Transverse colon (tissue), 4 donors: ENCODE results near the gene LSM12. TPM values are rescaled to one million over a fixed set of nuclear protein-coding genes. Genes with fewer than 3 reads are reported as not detected.

Source experiments
- DNase-seq: peaks from one replicate; pipeline ENCODE4 v3.0.0-alpha.2; 2019
- H3K27ac ChIP-seq, 4 donors: fragments of 200-600 bp; sonication (generic); 2 replicates each; pipeline ENCODE4 v1.5.1; 2016 to 2018; ENCODE audit warnings: inconsistent platforms in 4 of 4
- H3K27me3 ChIP-seq: fragments of 200-600 bp; sonication (generic); 2 replicates; pipeline ENCODE4 v1.5.1; 2017; ENCODE audit warnings: inconsistent platforms
- H3K36me3 ChIP-seq, 4 donors: fragments of 200-600 bp; sonication (generic); 2 replicates each; pipeline ENCODE4 v1.5.1; 2017 to 2019; ENCODE audit warnings: inconsistent platforms in 4 of 4
- H3K4me1 ChIP-seq, 4 donors: fragments of 200-600 bp; sonication (generic); 2 replicates each; pipeline ENCODE4 v1.5.1; 2017 to 2020; ENCODE audit warnings: inconsistent platforms in 4 of 4
- H3K4me3 ChIP-seq, 4 donors: fragments of 200-600 bp; sonication (generic); 1 replicate in 1 of 4; 2 replicates in 3 of 4; pipeline versions ENCODE4 v1.5.1 to v1.6.1; 2017 to 2019; ENCODE audit warnings: inconsistent platforms in 4 of 4
- H3K9me3 ChIP-seq, 2 donors: fragments of 200-600 bp; sonication (generic); 2 replicates each; pipeline ENCODE4 v1.5.1; 2017 to 2019; ENCODE audit warnings: inconsistent platforms in 2 of 2
- CTCF ChIP-seq, 5 experiments: fragments of 200-600 bp in 3 of 5; fragments of 450-650 bp in 2 of 5; sonication (generic) in 3 of 5; IDR thresholded peaks; 1 replicate in 2 of 5; 2 replicates in 3 of 5; pipeline ENCODE4 v1.5.1; 2016 to 2017; ENCODE audit warnings: antibody characterized with exemption in 5 of 5, inconsistent platforms in 3 of 5, mild to moderate bottlenecking in 2 of 5, moderate library complexity in 1 of 5
- EP300 ChIP-seq: sonication (generic); formaldehyde crosslinking; IDR thresholded peaks from one replicate; pipeline ENCODE4 v1.6.1; 2017; ENCODE audit warnings: antibody characterized with exemption, low read depth
- POLR2A ChIP-seq: fragments of 450-650 bp; IDR thresholded peaks from one replicate; pipeline ENCODE4 v1.6.1; 2016; ENCODE audit warnings: antibody characterized with exemption, mild to moderate bottlenecking, moderate library complexity
- POLR2AphosphoS5 ChIP-seq, 3 donors: sonication (generic); formaldehyde crosslinking; IDR thresholded peaks; one replicate each; pipeline ENCODE4 v1.6.1; 2016; ENCODE audit warnings: antibody characterized with exemption in 3 of 3
- WGBS, 2 donors: methylation state at CpG; one replicate each; pipeline ENCODE4 v1.1.5; 2018; ENCODE audit warnings: low coverage in 1 of 2; 5-methylcytosine and 5-hydroxymethylcytosine counted together
- in situ Hi-C, 4 donors: fragments of 200-750 bp; cut with MboI; loops; one replicate each; pipeline versions ENCODE4 v1.15.0 to v1.15.1; 2017; ENCODE audit warnings: low sequenced_read_pairs in 3 of 4, low pct_ligation_motif_present in 1 of 4, low pct_unique_long_range_greater_than_20kb in 1 of 4
- intact Hi-C: fragments of 100-400 bp; cut with DNase I; formaldehyde crosslinking; loops from one replicate; pipeline ENCODE4 v1.15.1; 2023; ENCODE audit warnings: low total_unique reads
- total RNA-seq, 4 donors: library from RNA; depleted of rRNA; stranded (reverse); fragments of >200 nt; gene quantifications; one replicate each; pipeline ENCODE4 v1.1.0, GENCODE V29; 2016

The LSM12 gene
- total RNA-seq, 4 donors from 2014 or later = 5.4 to 29.2 (median 22.9) TPM

- 73 to 75% methylated on average over 4 to 10 of the region's 10 CpGs for WGBS, 2 donors
- no peaks in the 10 kb centered on the region for H3K36me3 ChIP-seq
- peaks cover 46 to 60% (median 50%) of the 10 kb centered on the region in 4 donors for H3K4me1 ChIP-seq
- H3K9me3 ChIP-seq = no peaks in the 10 kb centered on the region
- H3K27me3 ChIP-seq = no peaks in the 10 kb centered on the region
- peak overlapping the region in 3 of 4 donors; percentile 12 to 39 (median 27) for H3K4me3 ChIP-seq
- no peak for DNase-seq
- in situ Hi-C loops (no loop called here), intact Hi-C loops (no loop called here)
- peak overlapping the region; percentile 77 to 94 (median 87) for H3K27ac ChIP-seq
- no peak for TF ChIP-seq POLR2A
Observed at GRCh38 chr17:44110011-44110686, 43.7 kb upstream of the LSM12 start.

GRCh38 chr17:44109312-44109630, 42.8 kb upstream of the LSM12 start:
- Histone ChIP-seq H3K4me3 (no peak overlapping the region), H3K27ac (peak overlapping the region; percentile 77 to 94 (median 87)), H3K9me3 (no peaks in the 10 kb centered on the region), H3K4me1 (peaks cover 46 to 60% (median 50%) of the 10 kb centered on the region in 4 donors), H3K27me3 (no peaks in the 10 kb centered on the region), H3K36me3 (no peaks in the 10 kb centered on the region)
- in situ Hi-C loops = no loop called here
- WGBS, 2 donors = 64% methylated on average over 4 of the region's 4 CpGs; no CpG with 5 or more reads in 1 of the 2 donors
- TF ChIP-seq EP300 = no peak
- TF ChIP-seq POLR2A = no peak
- intact Hi-C loops = no loop called here
- no peak for DNase-seq

GRCh38 chr17:44108440-44109311, 42.2 kb upstream of the LSM12 start:
- no peaks in the 10 kb centered on the region for H3K36me3 ChIP-seq
- peak; percentile 79 for DNase-seq
- H3K27ac ChIP-seq = peak overlapping the region; percentile 77 to 94 (median 87)
- WGBS, 2 donors = 57 to 61% methylated on average over 5 to 16 of the region's 16 CpGs
- intact Hi-C loops = no loop called here
- in situ Hi-C loops = no loop called here
- no peaks in the 10 kb centered on the region for H3K9me3 ChIP-seq
- no peaks in the 10 kb centered on the region for H3K27me3 ChIP-seq
- H3K4me3 ChIP-seq = no peak overlapping the region
- H3K4me1 ChIP-seq = peaks cover 46 to 63% (median 50%) of the 10 kb centered on the region in 4 donors
- TF ChIP-seq POLR2AphosphoS5 (IDR thresholded peaks at IDR 0.05) = peak; percentile 62 to 65 (median 63)
- TF ChIP-seq EP300 = no peak

GRCh38 chr17:44106801-44107200, 40.3 kb upstream of the LSM12 start:
- in situ Hi-C loops = no loop called here
- TF ChIP-seq CTCF (IDR thresholded peaks at IDR 0.05) = no peak
- no peak for TF ChIP-seq POLR2AphosphoS5 (IDR thresholded peaks at IDR 0.05)
- TF ChIP-seq POLR2A = no peak
- TF ChIP-seq EP300 = no peak

GRCh38 chr17:44105941-44106340, 39.5 kb upstream of the LSM12 start:
- Histone ChIP-seq H3K9me3 (no peaks in the 10 kb centered on the region), H3K4me3 (no peak overlapping the region), H3K36me3 (no peaks in the 10 kb centered on the region), H3K4me1 (peaks cover 34 to 46% (median 34%) of the 10 kb centered on the region in 4 donors), H3K27me3 (no peaks in the 10 kb centered on the region), H3K27ac (no peak overlapping the region)
- no peak for DNase-seq
- in situ Hi-C loops (no loop called here), intact Hi-C loops (no loop called here)
- 74 to 100% methylated on average over 1 to 3 of the region's 3 CpGs for WGBS, 2 donors
- TF ChIP-seq CTCF (IDR thresholded peaks at IDR 0.05) (no peak), EP300 (no peak), POLR2AphosphoS5 (IDR thresholded peaks at IDR 0.05) (no peak), POLR2A (no peak)

More at GRCh38 chr17:44106801-44107200, 40.3 kb upstream of the LSM12 start:
- Histone ChIP-seq H3K36me3 (no peaks in the 10 kb centered on the region), H3K4me3 (no peak overlapping the region), H3K4me1 (peaks cover 39 to 55% (median 42%) of the 10 kb centered on the region in 4 donors), H3K27ac (peak overlapping the region in 3 of 4 donors; percentile 86 to 94 (median 88)), H3K27me3 (no peaks in the 10 kb centered on the region), H3K9me3 (no peaks in the 10 kb centered on the region)
- intact Hi-C loops = no loop called here
- no peak for DNase-seq
- 90 to 95% methylated on average over 3 to 4 of the region's 4 CpGs for WGBS, 2 donors
